ENCODE measurements around the gene FADS1.
A peak's percentile ranks its signal among the peaks of the same experiment; 100 is the strongest.

FADS1 gene

GRCh38 chr11:61816736-61817455 lies at the start of gene FADS1:
TSS of gene FADS1 (minus strand) at chr11:61817003. CDS start at chr11:61816929, 74 bp downstream.
- DNase-seq = peak; percentile 89

- no peak for DNase-seq
Measured at GRCh38 chr11:61866231-61866957, 49.6 kb upstream of the FADS1 start.

DNA sequence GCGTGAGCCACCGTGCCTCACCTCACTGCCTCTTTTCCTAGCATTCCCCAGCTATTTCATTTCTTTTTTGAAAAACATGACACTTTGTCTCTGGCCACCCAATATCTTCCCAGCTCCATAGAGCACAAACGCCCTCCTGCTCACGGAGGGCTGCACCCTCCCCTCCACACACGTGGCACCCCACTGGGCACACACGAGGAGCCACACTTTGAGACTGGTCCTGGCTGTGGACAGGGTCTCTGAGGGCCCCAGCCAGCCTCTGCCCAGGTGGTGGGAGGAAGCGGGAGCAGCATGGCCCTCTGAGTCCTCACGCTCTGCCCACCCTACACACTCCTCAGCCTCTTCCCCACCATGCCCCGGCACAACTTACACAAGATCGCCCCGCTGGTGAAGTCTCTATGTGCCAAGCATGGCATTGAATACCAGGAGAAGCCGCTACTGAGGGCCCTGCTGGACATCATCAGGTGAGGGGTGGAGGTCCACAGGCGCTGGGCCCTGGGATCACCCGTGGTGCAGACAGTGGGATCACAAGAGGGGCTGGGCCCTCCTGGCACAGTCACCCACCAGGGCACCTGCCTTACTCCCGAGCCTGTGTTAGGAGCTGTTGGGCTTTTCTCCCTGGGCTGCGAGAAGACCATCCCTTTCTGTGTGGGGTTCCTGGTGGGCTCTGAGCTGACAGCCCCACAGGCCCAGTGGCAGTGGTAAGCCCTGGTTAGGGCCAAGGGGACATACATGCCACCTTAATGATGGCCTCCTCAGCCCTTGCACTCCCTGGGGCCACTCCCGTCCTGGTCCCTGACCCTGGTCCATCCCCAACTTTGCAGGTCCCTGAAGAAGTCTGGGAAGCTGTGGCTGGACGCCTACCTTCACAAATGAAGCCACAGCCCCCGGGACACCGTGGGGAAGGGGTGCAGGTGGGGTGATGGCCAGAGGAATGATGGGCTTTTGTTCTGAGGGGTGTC lies 48.3 kb upstream of the FADS1 start:
- DNase-seq = no peak

- DNase-seq = no peak
Measured at GRCh38 chr11:61863548-61864081, 46.8 kb upstream of the FADS1 start.

- DNase-seq = no peak
Measured at GRCh38 chr11:61862714-61863547, 46.1 kb upstream of the FADS1 start.

- DNase-seq = no peak
Measured at GRCh38 chr11:61861634-61862033, 44.8 kb upstream of the FADS1 start.

DNA sequence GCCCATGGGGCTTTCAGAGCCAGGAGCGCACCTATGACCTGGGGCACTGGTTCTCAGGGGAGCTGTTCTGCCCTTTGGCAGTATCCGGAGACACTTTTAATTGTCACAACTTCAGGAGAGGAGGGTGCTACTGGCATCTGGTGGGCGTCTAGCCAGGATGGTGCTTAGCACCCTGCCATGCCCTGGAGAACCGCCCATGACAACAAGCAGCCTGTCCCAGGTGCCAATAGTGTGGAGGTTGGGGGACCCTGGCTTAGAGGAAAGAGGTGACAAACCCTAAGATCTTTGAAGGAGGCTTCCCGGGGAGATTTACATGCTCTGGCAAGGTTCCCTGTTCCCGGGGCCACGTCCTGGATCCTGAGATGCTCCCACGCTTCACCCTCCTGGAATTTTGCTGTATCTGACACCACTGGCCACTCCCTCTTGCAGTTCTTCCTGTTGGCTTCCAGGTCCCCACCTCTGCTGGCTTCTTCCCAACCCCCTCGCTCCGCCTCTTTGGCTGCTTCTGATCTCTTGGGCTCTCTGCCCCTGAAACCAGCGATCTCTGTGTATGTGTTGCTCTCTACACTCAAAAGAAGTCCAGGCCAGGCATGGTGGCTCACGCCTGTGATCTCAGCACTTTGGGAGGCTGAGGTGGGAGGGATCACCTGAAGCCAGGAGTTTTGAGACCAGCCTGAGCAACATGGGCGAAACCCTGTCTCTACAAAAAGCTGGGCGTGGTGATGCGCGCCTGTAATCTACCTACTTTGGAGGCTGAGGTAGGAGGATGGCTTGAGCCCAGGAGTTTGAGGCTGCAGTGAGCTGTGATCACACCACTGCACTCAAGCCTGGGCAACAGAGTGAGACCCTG lies 43.5 kb upstream of the FADS1 start:
- DNase-seq = no peak

GRCh38 chr11:61855939-61856680 lies 39.3 kb upstream of the FADS1 start:
- DNase-seq = no peak

GRCh38 chr11:61854966-61855714 lies 38.3 kb upstream of the FADS1 start:
- no peak for DNase-seq

- no peak for DNase-seq
Measured at GRCh38 chr11:61854206-61854895, 37.5 kb upstream of the FADS1 start.

- DNase-seq = no peak
Measured at GRCh38 chr11:61853698-61854169, 36.9 kb upstream of the FADS1 start.

- no peak for DNase-seq
Measured at GRCh38 chr11:61851900-61852295, 35.1 kb upstream of the FADS1 start.

GRCh38 chr11:61851113-61851899 lies 34.5 kb upstream of the FADS1 start:
- no peak for DNase-seq

DNA sequence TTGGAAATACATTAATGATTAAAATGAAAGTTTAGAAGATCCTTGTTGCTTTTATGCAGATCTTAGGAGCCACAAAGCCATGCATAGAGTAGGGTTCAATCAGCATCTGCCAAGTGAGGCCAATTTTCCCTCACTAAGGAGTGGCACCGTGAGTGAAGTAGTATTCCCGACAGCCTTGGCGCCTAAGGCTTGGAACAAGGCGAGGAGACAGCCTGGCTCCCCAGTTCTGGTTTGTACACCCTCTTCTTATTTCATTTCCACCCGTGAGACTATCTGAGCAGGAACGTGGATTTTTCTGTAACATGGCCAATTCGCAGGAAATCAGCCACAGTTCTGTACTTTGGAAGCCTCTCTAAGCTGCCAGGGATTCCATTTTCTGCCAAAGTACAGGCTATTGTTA lies 33.9 kb upstream of the FADS1 start:
- DNase-seq = no peak

DNA sequence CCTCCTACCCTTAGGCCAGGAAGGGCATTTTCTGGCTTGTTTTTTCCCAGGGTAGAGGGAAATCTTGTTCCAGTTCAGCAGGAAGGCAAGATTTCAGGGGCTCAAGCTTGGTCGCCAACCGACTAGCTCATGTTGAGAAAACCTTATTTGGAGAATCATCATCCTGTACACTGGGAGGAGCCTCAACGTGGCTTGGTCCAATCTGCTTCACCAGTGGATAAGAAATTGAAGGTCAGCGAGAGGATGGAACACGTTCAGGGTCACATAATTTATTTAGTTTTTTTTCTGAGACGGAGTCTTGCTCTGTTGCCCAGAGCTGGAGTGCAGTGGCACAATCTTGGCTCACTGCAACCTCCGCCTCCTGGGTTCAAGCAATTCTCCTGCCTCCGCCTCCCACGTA lies 31.8 kb upstream of the FADS1 start:
- no peak for DNase-seq

GRCh38 chr11:61847914-61848581 lies 31.2 kb upstream of the FADS1 start:
- DNase-seq = no peak

DNA sequence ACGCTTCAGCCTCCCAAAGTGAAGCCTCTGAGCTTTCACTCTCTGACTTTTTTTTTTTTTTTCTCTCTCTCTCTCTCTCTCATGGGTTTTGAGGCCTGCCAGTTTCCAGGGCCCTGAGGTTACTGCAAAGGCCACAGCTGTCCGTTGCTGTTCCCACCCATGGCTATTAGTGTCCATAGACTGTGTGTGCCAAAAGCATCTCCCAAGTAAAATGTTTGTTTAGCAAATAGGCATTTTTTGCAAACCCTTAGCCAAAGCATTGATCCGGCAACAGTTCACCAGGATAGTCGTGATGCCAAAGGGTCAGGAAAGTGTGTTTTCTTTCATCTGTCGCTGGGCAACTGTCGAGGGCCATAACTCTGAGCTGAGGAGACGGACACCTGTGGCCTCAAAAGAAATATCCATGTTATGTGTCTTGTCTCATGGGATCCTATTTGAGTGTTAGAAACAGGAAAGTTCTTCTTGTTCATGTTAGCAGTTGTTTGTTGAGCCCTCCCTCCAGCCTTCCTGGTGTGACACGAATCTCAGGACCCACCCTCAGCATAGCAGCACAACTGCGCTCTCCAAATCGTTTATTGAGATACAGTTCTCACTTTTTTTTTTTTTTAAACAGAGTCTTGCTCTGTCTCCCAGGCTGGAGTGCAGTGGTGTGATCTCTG lies 29.7 kb upstream of the FADS1 start:
- DNase-seq = no peak

Measured in right forelimb (tissue), 1 donor.